Pancreas (tissue), 10 donors: ENCODE results near the gene FRMD4A. TPM values are rescaled to one million over a fixed set of nuclear protein-coding genes. Genes with fewer than 3 reads are reported as not detected.
A peak's percentile ranks its signal among the peaks of the same experiment; 100 is the strongest.

ENCODE experiments used
- ATAC-seq, 4 donors: fragments of 200-7000 bp; cut with Tn5 transposase; one replicate each; pipeline versions ENCODE4 v1.8.0 to v1.9.1; 2020; ENCODE audit warnings: mild to moderate bottlenecking in 4 of 4, moderate library complexity in 4 of 4
- DNase-seq, 6 donors: peaks; one replicate each; pipeline ENCODE4 v3.0.0-alpha.2; 2020
- FAIRE-seq: peaks from 2 replicates; lab custom pipeline; 2012; peaks lifted over from hg19 to GRCh38; lab: Jason Lieb, UNC
- H3K27ac ChIP-seq, 4 donors: fragments of 200-600 bp; sonication (generic); 1 replicate in 3 of 4; 2 replicates in 1 of 4; pipeline versions ENCODE4 v1.5.0 to v1.8.0; 2020
- H3K27me3 ChIP-seq, 4 donors: fragments of 200-600 bp; one replicate each; pipeline ENCODE4 v1.8.0; 2021
- H3K36me3 ChIP-seq, 3 donors: fragments of 200-600 bp; sonication (generic) in 1 of 3; one replicate each; pipeline versions ENCODE4 v1.5.0 to v1.8.0; 2020 to 2021
- H3K4me1 ChIP-seq, 3 donors: fragments of 200-600 bp; one replicate each; pipeline ENCODE4 v1.8.0; 2021
- H3K4me3 ChIP-seq, 4 donors: fragments of 200-600 bp; sonication (generic) in 2 of 4; one replicate each; pipeline versions ENCODE4 v1.5.0 to v1.8.0; 2020 to 2021
- H3K9me3 ChIP-seq, 4 donors: fragments of 200-600 bp; one replicate each; pipeline ENCODE4 v1.8.0; 2021
- CTCF ChIP-seq, 4 donors: fragments of 200-600 bp; sonication (generic) in 3 of 4; IDR thresholded peaks; one replicate each; pipeline versions ENCODE4 v1.5.0 to v1.8.0; 2021; ENCODE audit warnings: antibody characterized with exemption in 4 of 4
- WGBS, 2 donors: extraction: QIAGEN DNeasy Blood & Tissue Kit; methylation state at CpG; one replicate each; pipeline ENCODE4 v1.1.7; 2013; 5-methylcytosine and 5-hydroxymethylcytosine counted together
- intact Hi-C, 3 donors: fragments of 100-400 bp; cut with DNase I; formaldehyde crosslinking; loops; one replicate each; pipeline versions ENCODE4 v1.11.1 to v1.14.2; 2022
- polyA plus RNA-seq, 2 donors: library from polyadenylated mRNA; stranded (reverse); fragments of 200-250 nt; gene quantifications; one replicate each; pipeline ENCODE4 v1.2.3, GENCODE V29; 2013
- total RNA-seq, 6 donors: library from RNA; stranded (reverse); fragmentation: NEBNext Ultra II Directional in 4 of 6; extraction: Animal tissue kit (Norgen Biotek cat#: 25700) in 4 of 6; gene quantifications; one replicate each; pipeline versions ENCODE4 v1.2.1 to v1.2.4, GENCODE V29; 2021 to 2023
- donor health status: healthy with polysubstance abuse.
- donor health status: DM: no; HTN: no; CAD: no; lungs with moderate emphysema.
- donor health status: DM: no; HTN: no; CAD: no.
- donor health status: control.
- donor health status: control.
- donor health status: Bipolar disorder and iron deficiency.
- donor health status: DM: yes; HTN: yes; CAD: no.
- donor health status: DM: no; HTN: no; CAD: no.
- donor health status: DM: no; HTN: no; CAD: no.
- donor health status: DM: yes; HTN: yes; CAD: no.

The FRMD4A gene
- total and polyA plus RNA-seq, 8 donors: 13.5 to 27.5 (median 18.7) TPM

DNA sequence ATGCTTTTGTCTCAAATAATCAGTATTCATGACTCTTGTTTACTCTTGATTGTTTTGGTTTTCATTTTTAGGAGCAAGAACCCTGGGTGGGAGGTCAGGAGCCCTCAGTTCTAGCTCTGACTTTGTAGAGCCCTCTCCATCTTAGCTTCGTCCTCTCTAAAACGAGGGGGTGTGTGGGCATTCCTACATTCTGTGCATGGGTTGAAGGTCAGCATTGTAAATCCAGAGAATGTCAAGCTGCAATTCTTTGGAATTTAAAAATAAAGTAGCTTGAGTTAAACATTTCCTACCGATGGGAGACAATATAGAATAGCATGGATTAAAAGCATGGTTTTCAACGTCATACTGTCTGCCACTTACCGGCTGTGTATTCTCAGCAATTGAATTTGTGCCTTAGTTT, 615.6 kb downstream of the FRMD4A start:
- H3K9me3 ChIP-seq: no peaks in the 10 kb centered on the region
- FAIRE-seq (no peak), DNase-seq (no peak), ATAC-seq (no peak)
- H3K27ac ChIP-seq: no peak overlapping the region
- WGBS, 2 donors: 74 to 82% methylated on average over 5 of the region's 5 CpGs
- no peaks in the 10 kb centered on the region for H3K36me3 ChIP-seq
- no peaks in the 10 kb centered on the region for H3K27me3 ChIP-seq
- no peak for TF ChIP-seq CTCF (IDR thresholded peaks at IDR 0.05)
- H3K4me3 ChIP-seq: no peak overlapping the region
- peaks cover 0 to 17% (median 15%) of the 10 kb centered on the region in 3 donors for H3K4me1 ChIP-seq
- intact Hi-C loops: no loop called here

DNA sequence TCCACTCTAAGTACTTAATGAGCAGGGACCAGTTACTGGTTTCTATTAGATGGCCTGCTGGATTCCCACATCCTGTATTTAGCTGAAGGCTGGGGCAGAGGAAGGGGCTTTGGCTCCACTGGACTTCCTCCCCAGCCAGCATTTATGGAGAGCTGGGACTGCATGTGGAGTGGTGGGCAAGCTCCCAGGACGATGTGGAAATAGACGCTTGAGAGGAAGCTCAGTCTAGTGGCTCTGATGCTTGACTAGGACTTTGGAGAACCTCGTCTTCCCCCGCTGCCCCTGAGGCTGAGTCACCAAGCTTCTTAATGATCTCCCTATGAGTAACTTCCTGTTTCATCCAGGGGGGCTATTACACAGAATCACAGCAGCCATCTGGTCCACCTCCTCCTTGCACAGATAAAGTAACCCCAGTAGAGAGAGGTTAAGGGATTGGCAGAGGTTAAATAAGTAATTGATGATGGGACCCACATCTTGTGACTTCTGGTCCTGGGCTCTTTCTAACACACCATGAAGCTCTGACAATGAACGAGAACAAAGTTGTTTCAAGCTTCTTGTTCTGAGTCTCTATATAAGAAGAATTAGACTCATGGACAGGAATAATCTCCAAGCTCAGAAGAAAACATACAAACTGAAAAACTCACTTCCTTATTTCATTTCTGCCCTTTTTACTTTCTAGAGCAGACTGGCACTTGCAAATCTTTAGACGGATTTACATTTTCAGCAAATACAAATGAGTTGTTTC, 617.7 kb downstream of the FRMD4A start:
- no peaks in the 10 kb centered on the region for H3K36me3 ChIP-seq
- intact Hi-C loops: no loop called here
- no peak overlapping the region for H3K4me3 ChIP-seq
- FAIRE-seq: no peak
- peaks cover 0 to 9% (median 0%) of the 10 kb centered on the region in 3 donors for H3K4me1 ChIP-seq
- WGBS, 2 donors: 70 to 78% methylated on average over 6 of the region's 6 CpGs
- no peaks in the 10 kb centered on the region for H3K9me3 ChIP-seq
- peak in 2 of 6 donors; percentile 38 for DNase-seq
- peak overlapping the region in 1 of 4 donors; percentile 28 for H3K27ac ChIP-seq
- H3K27me3 ChIP-seq: no peaks in the 10 kb centered on the region
- ATAC-seq: peak in 3 of 4 donors; percentile 5 to 58 (median 52)
- no peak for TF ChIP-seq CTCF (IDR thresholded peaks at IDR 0.05)

DNA sequence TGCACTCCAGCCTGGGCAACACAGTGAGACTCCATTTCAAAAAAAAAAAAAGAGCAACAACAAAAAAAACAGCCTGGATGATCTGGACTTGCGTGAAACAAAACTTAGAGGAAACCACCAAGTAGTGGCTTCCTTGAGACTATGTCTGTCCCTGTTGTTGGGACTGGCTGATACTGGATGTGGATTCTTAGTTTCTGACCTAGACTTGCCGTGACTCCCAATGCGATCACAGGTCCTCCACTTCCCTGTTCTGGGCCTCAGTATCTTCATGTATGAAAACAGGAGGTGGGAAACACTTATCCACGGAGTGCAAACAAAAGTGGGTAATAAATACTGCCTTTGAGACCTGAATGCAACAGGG, 618.3 kb downstream of the FRMD4A start:
- Histone ChIP-seq H3K27ac (peak overlapping the region in 1 of 4 donors; percentile 28), H3K9me3 (no peaks in the 10 kb centered on the region), H3K4me3 (no peak overlapping the region), H3K36me3 (no peaks in the 10 kb centered on the region), H3K27me3 (no peaks in the 10 kb centered on the region), H3K4me1 (peaks cover 0 to 10% (median 0%) of the 10 kb centered on the region in 3 donors)
- FAIRE-seq (no peak), ATAC-seq (no peak), DNase-seq (no peak)
- no peak for TF ChIP-seq CTCF (IDR thresholded peaks at IDR 0.05)
- WGBS, 2 donors: 88 to 89% methylated on average over 4 of the region's 4 CpGs
- intact Hi-C loops: no loop called here

GRCh38 chr10:13711291-13711690, 619.4 kb downstream of the FRMD4A start:
- ATAC-seq (no peak), DNase-seq (no peak), FAIRE-seq (no peak)
- Histone ChIP-seq H3K27me3 (no peaks in the 10 kb centered on the region), H3K27ac (no peak overlapping the region), H3K4me1 (peaks cover 0 to 6% (median 0%) of the 10 kb centered on the region in 3 donors), H3K4me3 (no peak overlapping the region), H3K36me3 (no peaks in the 10 kb centered on the region), H3K9me3 (no peaks in the 10 kb centered on the region)
- intact Hi-C loops: no loop called here
- WGBS, 2 donors: 86 to 93% methylated on average over 9 of the region's 9 CpGs
- TF ChIP-seq CTCF (IDR thresholded peaks at IDR 0.05): no peak
